GM12878 (cell line): Measurements from ENCODE around the gene FAM161B. TPM values are rescaled to one million over a fixed set of nuclear protein-coding genes. Genes with fewer than 3 reads are reported as not detected.

ENCODE experiments used
- ATAC-seq: fragments of 200-7000 bp; cut with Tn5 transposase; 3 replicates; pipeline ENCODE4 v1.9.1; 2020; ENCODE audit warnings: mild to moderate bottlenecking, moderate library complexity
- BruUV-seq: library from RNA; stranded (reverse); fragments of 400-500 nt; replicated peaks from 2 replicates; lab custom pipeline; 2021; lab: Mats Ljungman, UMichigan
- CTCF ChIA-PET: fragments of 300-600 bp; sonication (Branson Sonifier 250); formaldehyde crosslinking; extraction: SDS; loops from one replicate; lab custom pipeline; 2021; ENCODE audit warnings: inconsistent platforms; lab: Yijun Ruan, JAX
- POLR2A ChIA-PET: fragments of 350-600 bp; formaldehyde crosslinking; extraction: SDS; loops from one replicate; lab custom pipeline; 2021; ENCODE audit warnings: inconsistent platforms; lab: Charles Lee
- RAD21 ChIA-PET: fragments of 300-600 bp; sonication (Branson Sonifier 250); formaldehyde crosslinking; loops from one replicate; lab custom pipeline; 2023; ENCODE audit warnings: antibody characterized with exemption; ENCODE audit not compliant: unreplicated experiment; lab: Charles Lee
- SMC1A ChIA-PET: fragments of 300-600 bp; sonication (Branson Sonifier 250); formaldehyde crosslinking; loops from one replicate; lab custom pipeline; 2023; ENCODE audit not compliant: unreplicated experiment, uncharacterized antibody; lab: Charles Lee
- DNase-seq: peaks from one replicate; pipeline ENCODE4 v3.0.0-alpha.2; 2011; ENCODE audit warnings: low read depth, low spot score
- FAIRE-seq: peaks from 3 replicates; lab custom pipeline; 2011; peaks lifted over from hg19 to GRCh38; lab: Jason Lieb, UNC
- H2AFZ ChIP-seq: 2 replicates; pipeline ENCODE4 v1.6.0; 2011; ENCODE audit warnings: low read depth, low read length, control low read depth; ENCODE audit not compliant: control insufficient read depth
- H3K27ac ChIP-seq: 2 replicates; pipeline ENCODE4 v1.5.1; 2011; ENCODE audit warnings: control low read depth; ENCODE audit not compliant: control insufficient read depth, insufficient read depth
- H3K27me3 ChIP-seq, 2 experiments: replicated peaks in 1 of 2; 2 replicates each; pipeline versions ENCODE4 v1.6.0 to v1.6.1; 2011; ENCODE audit warnings: low read length in 1 of 2; ENCODE audit not compliant: control insufficient read depth in 2 of 2, insufficient read depth in 2 of 2
- H3K36me3 ChIP-seq, 2 experiments: 2 replicates each; pipeline ENCODE4 v1.5.1; 2011; ENCODE audit warnings: low read length in 1 of 2; ENCODE audit not compliant: control insufficient read depth in 2 of 2, insufficient read depth in 2 of 2
- H3K4me1 ChIP-seq: 2 replicates; pipeline ENCODE4 v1.6.1; 2011; ENCODE audit warnings: mild to moderate bottlenecking, low read length, moderate library complexity, mixed read lengths; ENCODE audit not compliant: control insufficient read depth, insufficient read depth
- H3K4me2 ChIP-seq: 2 replicates; pipeline ENCODE4 v1.6.0; 2011; ENCODE audit warnings: control low read depth; ENCODE audit not compliant: control insufficient read depth, insufficient read depth
- H3K4me3 ChIP-seq: fragments of 200-600 bp; sonication (generic); 2 replicates; pipeline ENCODE4 v1.5.1; 2016
- H3K79me2 ChIP-seq: 2 replicates; pipeline ENCODE4 v1.6.0; 2011; ENCODE audit warnings: low read length; ENCODE audit not compliant: control insufficient read depth, insufficient read depth
- H3K9ac ChIP-seq: 2 replicates; pipeline ENCODE4 v1.8.0; 2011; ENCODE audit warnings: low read length, control low read depth, mixed read lengths; ENCODE audit not compliant: control insufficient read depth, insufficient read depth
- H3K9me3 ChIP-seq: replicated peaks from 3 replicates; pipeline ENCODE4 v1.5.1; 2011; ENCODE audit warnings: mild to moderate bottlenecking, low read length; ENCODE audit not compliant: control insufficient read depth, insufficient read depth
- H4K20me1 ChIP-seq: 2 replicates; pipeline ENCODE4 v1.6.0; 2011; ENCODE audit not compliant: control insufficient read depth, insufficient read depth
- BRCA1 ChIP-seq: IDR thresholded peaks from 2 replicates; pipeline ENCODE4 v1.6.1; 2011; ENCODE audit warnings: low read depth, low read length, improper control_type of control experiment
- CBFB ChIP-seq: IDR thresholded peaks from 2 replicates; pipeline ENCODE4 v1.6.1; 2016; ENCODE audit warnings: antibody characterized with exemption, low read depth
- ESRRA ChIP-seq: IDR thresholded peaks from 2 replicates; pipeline ENCODE4 v1.6.1; 2012; ENCODE audit warnings: mild to moderate bottlenecking, low read length, improper control_type of control experiment
- MEF2A ChIP-seq: IDR thresholded peaks from 2 replicates; pipeline ENCODE4 v1.6.1; 2011; ENCODE audit warnings: low read depth, mild to moderate bottlenecking, low read length, moderate library complexity; ENCODE audit not compliant: insufficient read depth
- NR2F1 ChIP-seq: fragments of 450-650 bp; conservative IDR thresholded peaks from 2 replicates; pipeline ENCODE4 v1.6.1; 2017; ENCODE audit warnings: mild to moderate bottlenecking
- SUZ12 ChIP-seq: fragments of 200-600 bp; sonication (generic); IDR thresholded peaks from one replicate; pipeline ENCODE4 v1.6.1; 2018; ENCODE audit warnings: antibody characterized with exemption, mild to moderate bottlenecking; ENCODE audit not compliant: unreplicated experiment
- WGBS: methylation state at CpG from one replicate; pipeline ENCODE4 v1.1.6; 2016; ENCODE audit warnings: low lambda C conversion rate; ENCODE audit not compliant: insufficient replicate concordance, insufficient coverage; ENCODE audit errors: missing lambda C conversion rate; 5-methylcytosine and 5-hydroxymethylcytosine counted together
- in situ Hi-C: fragments of 300-500 bp; cut with MboI; formaldehyde crosslinking; loops from 9 replicates; pipeline ENCODE4 v1.14.3; 2018; ENCODE audit warnings: mixed read lengths
- intact Hi-C: fragments of 100-400 bp; cut with micrococcal nuclease; formaldehyde crosslinking; loops from one replicate; pipeline ENCODE4 v1.14.2; 2022; ENCODE audit not compliant: unreplicated experiment
- polyA plus RNA-seq, 11 experiments: library from polyadenylated mRNA; depleted of rRNA in 4 of 11; unstranded in 6 of 11; stranded (reverse) in 5 of 11; fragments of >200 nt; fragmentation: Nextera tagmentation in 4 of 11; fragmentation: Illumina TruSeq in 1 of 11; extraction: Ambion mirVana in 4 of 11; extraction: Trizol in 1 of 11; gene quantifications; 1 replicate in 1 of 11; 2 replicates in 10 of 11; pipeline versions ENCODE4 v1.2.1 to v1.2.3, GENCODE V29; 2011 to 2016; ENCODE audit warnings: inconsistent platforms in 2 of 11, missing spikeins in 2 of 11, low read depth in 1 of 11
- small RNA-seq: library from RNA; depleted of rRNA; stranded (forward); fragments of <200 nt; gene quantifications from one replicate; pipeline ENCODE3, GENCODE V24; 2014
- total RNA-seq, 4 experiments: library from RNA; depleted of rRNA in 3 of 4; stranded (reverse); fragments of >200 nt in 3 of 4; fragmentation: Illumina TruSeq in 1 of 4; extraction: Trizol in 1 of 4; gene quantifications; 2 replicates each; pipeline versions ENCODE4 v1.2.1 to v1.2.3, GENCODE V29; 2013 to 2021
- TF ChIP-seq, protein P1 (sequence below): fragments of 450-650 bp; IDR thresholded peaks from 2 replicates; pipeline ENCODE4 v1.6.1; 2016; ENCODE audit warnings: mild to moderate bottlenecking

FAM161B gene
- total and polyA plus RNA-seq, 10 of the 15 experiments (the other 5 are each of a cell fraction or from before 2014, with no cell fraction given) = 0.33 to 1.2 (median 0.86) TPM

DNA sequence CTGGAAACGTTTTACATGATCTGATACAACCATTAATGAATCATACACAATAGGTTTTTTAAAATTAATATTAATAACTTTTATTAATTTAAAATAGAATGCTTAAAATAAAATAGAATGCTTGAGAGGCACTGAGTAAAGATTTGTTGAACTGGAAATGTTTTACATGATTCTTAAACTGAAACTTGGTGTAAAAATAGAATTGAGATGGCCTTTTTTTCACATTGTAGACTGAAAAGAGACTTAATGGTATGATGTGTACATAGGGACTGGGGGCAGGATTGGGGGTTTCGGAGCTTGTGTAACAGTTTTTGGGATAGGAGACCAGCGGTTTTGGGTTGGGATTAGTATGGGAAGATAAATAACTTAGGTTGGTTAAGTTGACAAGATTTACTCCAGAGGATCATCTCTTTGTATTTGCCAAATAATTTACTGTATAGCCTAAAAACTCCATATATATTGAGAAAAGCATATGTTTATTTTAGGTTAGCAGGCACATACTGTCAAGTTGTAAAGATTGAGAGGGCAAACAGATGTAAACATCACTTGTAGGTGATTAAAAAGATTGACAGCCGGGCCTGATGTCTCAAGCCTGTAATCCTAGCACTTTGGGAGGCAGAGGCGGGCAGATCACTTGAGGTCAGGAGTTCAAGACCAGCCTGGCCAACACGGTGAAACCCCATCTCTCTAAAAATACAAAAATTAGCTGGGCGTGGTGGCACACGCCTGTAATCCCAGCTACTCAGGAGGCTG lies 65.3 kb downstream of the FAM161B start:
- Histone ChIP-seq H3K4me3 (peak overlapping the region; percentile 91; the same call in 1 of the 2 replicates), H3K4me2 (peak overlapping the region; percentile 79), H2AFZ (no peak overlapping the region), H3K9me3 (no peaks in the 10 kb centered on the region), H3K4me1 (peaks cover 11% of the 10 kb centered on the region), H3K36me3 (no peaks in the 10 kb centered on the region), H3K9ac (peak overlapping the region; percentile 19; the same call in 1 of the 2 replicates), H3K27ac (peak overlapping the region; percentile 83), H3K79me2 (peaks cover 45% of the 10 kb centered on the region), H3K27me3 (no peaks in the 10 kb centered on the region), H4K20me1 (no peaks in the 10 kb centered on the region)
- DNase-seq (no peak), FAIRE-seq (no peak), ATAC-seq (no peak)
- in situ Hi-C loops = no loop called here
- SMC1A ChIA-PET = interaction anchor here (1.2 kb wide), 1 partner anchor 17 kb away, joined by 3 read pairs; no protein-coding TSS in a partner anchor
- RAD21 ChIA-PET = interaction anchor here (1.0 kb wide), 1 partner anchor 55 kb away, joined by 3 read pairs; no protein-coding TSS in a partner anchor
- intact Hi-C loops = loop anchor here (5.0 kb wide), 1 partner anchor 157 kb away; no protein-coding TSS in a partner anchor
- 6% methylated on average over 8 of the region's 8 CpGs for WGBS
- CTCF ChIA-PET = no interaction called here
- no TSS peak for BruUV-seq
- TF ChIP-seq BRCA1 (no peak), MEF2A (peak; percentile 81; the same call in 1 of the 2 replicates), ESRRA (no peak), SUZ12 (no peak), NR2F1 (0 out of 2 replicates have a peak, but pooled peaks have one; percentile 43), CBFB (no peak)
- TF ChIP-seq, protein P1, sequence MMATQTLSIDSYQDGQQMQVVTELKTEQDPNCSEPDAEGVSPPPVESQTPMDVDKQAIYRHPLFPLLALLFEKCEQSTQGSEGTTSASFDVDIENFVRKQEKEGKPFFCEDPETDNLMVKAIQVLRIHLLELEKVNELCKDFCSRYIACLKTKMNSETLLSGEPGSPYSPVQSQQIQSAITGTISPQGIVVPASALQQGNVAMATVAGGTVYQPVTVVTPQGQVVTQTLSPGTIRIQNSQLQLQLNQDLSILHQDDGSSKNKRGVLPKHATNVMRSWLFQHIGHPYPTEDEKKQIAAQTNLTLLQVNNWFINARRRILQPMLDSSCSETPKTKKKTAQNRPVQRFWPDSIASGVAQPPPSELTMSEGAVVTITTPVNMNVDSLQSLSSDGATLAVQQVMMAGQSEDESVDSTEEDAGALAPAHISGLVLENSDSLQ = peak; percentile 92
- POLR2A ChIA-PET = no interaction called here

Small RNA genes lying within 50 kb of the gene (small RNA-seq; reads per million reads assigned to genes)
- not detected for gene RF00019

Other genes with a start within 250 kb of the FAM161B start
Only the 7 nearest of the 8 such genes appear.
- gene PTGR2, start 98.3 kb downstream of the FAM161B start, total RNA-seq (2014; rRNA removed) = 4.2 and 5.9 TPM in 2 replicates
- gene PTGR2, start 98.3 kb downstream of the FAM161B start, total RNA-seq (2014; rRNA removed; fragmentation: Illumina TruSeq; extraction: Trizol) = 8.5 and 10.0 TPM in 2 replicates
- 5.3 and 6.1 TPM in 2 replicates for gene PTGR2, start 98.3 kb downstream of the FAM161B start, total RNA-seq (2021)
- gene PTGR2, start 98.3 kb downstream of the FAM161B start, polyA plus RNA-seq (2011; rRNA removed) = 3.3 and 5.6 TPM in 2 replicates
- 11.8 and 12.8 TPM in 2 replicates for gene PTGR2, start 98.3 kb downstream of the FAM161B start, polyA plus RNA-seq (2014; fragmentation: Illumina TruSeq; extraction: Trizol)
- gene PTGR2, start 98.3 kb downstream of the FAM161B start, polyA plus RNA-seq (2014; fragmentation: Nextera tagmentation; extraction: Ambion mirVana) = 1 to 10 TPM; 8.9 to 9.6 TPM
- gene PTGR2, start 98.3 kb downstream of the FAM161B start, polyA plus RNA-seq (2014; rRNA removed) = 5.5 and 8.0 TPM in 2 replicates
- 1 to 10 TPM; 7.6 to 9.7 TPM for gene PTGR2, start 98.3 kb downstream of the FAM161B start, polyA plus RNA-seq (2016; fragmentation: Nextera tagmentation; extraction: Ambion mirVana)
- 50.7 and 54.7 TPM in 2 replicates for gene ZNF410, start 63.2 kb downstream of the FAM161B start, total RNA-seq (2014; rRNA removed)
- 43.0 and 44.3 TPM in 2 replicates for gene ZNF410, start 63.2 kb downstream of the FAM161B start, total RNA-seq (2014; rRNA removed; fragmentation: Illumina TruSeq; extraction: Trizol)
- gene ZNF410, start 63.2 kb downstream of the FAM161B start, total RNA-seq (2021) = 32.1 and 33.9 TPM in 2 replicates
- gene ZNF410, start 63.2 kb downstream of the FAM161B start, polyA plus RNA-seq (2011; rRNA removed) = 41.7 and 49.3 TPM in 2 replicates
- gene ZNF410, start 63.2 kb downstream of the FAM161B start, polyA plus RNA-seq (2014; fragmentation: Illumina TruSeq; extraction: Trizol) = 41.7 and 45.5 TPM in 2 replicates
- gene ZNF410, start 63.2 kb downstream of the FAM161B start, polyA plus RNA-seq (2014; fragmentation: Nextera tagmentation; extraction: Ambion mirVana) = 10 to 100 TPM; 51.2 to 56.6 TPM
- 30.1 and 31.2 TPM in 2 replicates for gene ZNF410, start 63.2 kb downstream of the FAM161B start, polyA plus RNA-seq (2014; rRNA removed)
- 10 to 100 TPM; 51.2 to 52.9 TPM for gene ZNF410, start 63.2 kb downstream of the FAM161B start, polyA plus RNA-seq (2016; fragmentation: Nextera tagmentation; extraction: Ambion mirVana)
- 21.7 and 24.6 TPM in 2 replicates for gene COQ6, start 208 bp upstream of the FAM161B start, total RNA-seq (2014; rRNA removed)
- gene COQ6, start 208 bp upstream of the FAM161B start, total RNA-seq (2014; rRNA removed; fragmentation: Illumina TruSeq; extraction: Trizol) = 12.1 and 12.3 TPM in 2 replicates
- 15.7 and 16.0 TPM in 2 replicates for gene COQ6, start 208 bp upstream of the FAM161B start, total RNA-seq (2021)
- gene COQ6, start 208 bp upstream of the FAM161B start, polyA plus RNA-seq (2011; rRNA removed) = 32.2 and 35.8 TPM in 2 replicates
- 15.9 and 18.8 TPM in 2 replicates for gene COQ6, start 208 bp upstream of the FAM161B start, polyA plus RNA-seq (2014; fragmentation: Illumina TruSeq; extraction: Trizol)
- gene COQ6, start 208 bp upstream of the FAM161B start, polyA plus RNA-seq (2014; fragmentation: Nextera tagmentation; extraction: Ambion mirVana) = 10 to 100 TPM in 1 of 2 experiments, 1 to 10 TPM in 1; 5.4 to 10.8 TPM
- gene COQ6, start 208 bp upstream of the FAM161B start, polyA plus RNA-seq (2014; rRNA removed) = 19.5 and 21.1 TPM in 2 replicates
- 10 to 100 TPM; 42.8 to 45.5 TPM for gene COQ6, start 208 bp upstream of the FAM161B start, polyA plus RNA-seq (2016; fragmentation: Nextera tagmentation; extraction: Ambion mirVana)
- 7.3 and 7.9 TPM in 2 replicates for gene ENTPD5, start 69.2 kb upstream of the FAM161B start, total RNA-seq (2014; rRNA removed)
- gene ENTPD5, start 69.2 kb upstream of the FAM161B start, total RNA-seq (2014; rRNA removed; fragmentation: Illumina TruSeq; extraction: Trizol) = 7.0 and 7.4 TPM in 2 replicates
- 9.9 and 11.4 TPM in 2 replicates for gene ENTPD5, start 69.2 kb upstream of the FAM161B start, total RNA-seq (2021)
- 8.8 and 10.0 TPM in 2 replicates for gene ENTPD5, start 69.2 kb upstream of the FAM161B start, polyA plus RNA-seq (2011; rRNA removed)
- 8.6 and 10.9 TPM in 2 replicates for gene ENTPD5, start 69.2 kb upstream of the FAM161B start, polyA plus RNA-seq (2014; fragmentation: Illumina TruSeq; extraction: Trizol)
- 1 to 10 TPM; 2.4 TPM for gene ENTPD5, start 69.2 kb upstream of the FAM161B start, polyA plus RNA-seq (2014; fragmentation: Nextera tagmentation; extraction: Ambion mirVana)
- gene ENTPD5, start 69.2 kb upstream of the FAM161B start, polyA plus RNA-seq (2014; rRNA removed) = 7.0 TPM in 2 replicates
- gene ENTPD5, start 69.2 kb upstream of the FAM161B start, polyA plus RNA-seq (2016; fragmentation: Nextera tagmentation; extraction: Ambion mirVana) = 1 to 10 TPM; 7.2 to 8.4 TPM
- 0.79 and 1.6 TPM in 2 replicates for gene BBOF1, start 69.3 kb upstream of the FAM161B start, total RNA-seq (2014; rRNA removed)
- gene BBOF1, start 69.3 kb upstream of the FAM161B start, total RNA-seq (2014; rRNA removed; fragmentation: Illumina TruSeq; extraction: Trizol) = 2.4 and 2.6 TPM in 2 replicates
- 0.64 and 0.77 TPM in 2 replicates for gene BBOF1, start 69.3 kb upstream of the FAM161B start, total RNA-seq (2021)
- 0.50 and 0.58 TPM in 2 replicates for gene BBOF1, start 69.3 kb upstream of the FAM161B start, polyA plus RNA-seq (2011; rRNA removed)
- 1.3 and 2.1 TPM in 2 replicates for gene BBOF1, start 69.3 kb upstream of the FAM161B start, polyA plus RNA-seq (2014; fragmentation: Illumina TruSeq; extraction: Trizol)
- under 1 TPM; 0.60 to 0.69 TPM for gene BBOF1, start 69.3 kb upstream of the FAM161B start, polyA plus RNA-seq (2014; fragmentation: Nextera tagmentation; extraction: Ambion mirVana)
- 0.34 and 1.3 TPM in 2 replicates for gene BBOF1, start 69.3 kb upstream of the FAM161B start, polyA plus RNA-seq (2014; rRNA removed)
- 1 to 10 TPM in 1 of 2 experiments, under 1 TPM in 1; 0.79 to 1.4 TPM for gene BBOF1, start 69.3 kb upstream of the FAM161B start, polyA plus RNA-seq (2016; fragmentation: Nextera tagmentation; extraction: Ambion mirVana)
- 7.9 and 10.2 TPM in 2 replicates for gene ALDH6A1, start 134.4 kb upstream of the FAM161B start, total RNA-seq (2014; rRNA removed)
- gene ALDH6A1, start 134.4 kb upstream of the FAM161B start, total RNA-seq (2014; rRNA removed; fragmentation: Illumina TruSeq; extraction: Trizol) = 8.6 and 10.0 TPM in 2 replicates
- gene ALDH6A1, start 134.4 kb upstream of the FAM161B start, total RNA-seq (2021) = 13.1 and 13.6 TPM in 2 replicates
- 13.8 and 17.5 TPM in 2 replicates for gene ALDH6A1, start 134.4 kb upstream of the FAM161B start, polyA plus RNA-seq (2011; rRNA removed)
- gene ALDH6A1, start 134.4 kb upstream of the FAM161B start, polyA plus RNA-seq (2014; fragmentation: Illumina TruSeq; extraction: Trizol) = 7.6 and 9.0 TPM in 2 replicates
- gene ALDH6A1, start 134.4 kb upstream of the FAM161B start, polyA plus RNA-seq (2014; fragmentation: Nextera tagmentation; extraction: Ambion mirVana) = 1 to 10 TPM; 6.3 to 9.9 TPM
- 9.7 and 10.5 TPM in 2 replicates for gene ALDH6A1, start 134.4 kb upstream of the FAM161B start, polyA plus RNA-seq (2014; rRNA removed)
- gene ALDH6A1, start 134.4 kb upstream of the FAM161B start, polyA plus RNA-seq (2016; fragmentation: Nextera tagmentation; extraction: Ambion mirVana) = 10 to 100 TPM; 22.0 to 23.4 TPM
- 18.2 and 19.3 TPM in 2 replicates for gene LIN52, start 134.9 kb upstream of the FAM161B start, total RNA-seq (2014; rRNA removed)
- 18.3 and 19.8 TPM in 2 replicates for gene LIN52, start 134.9 kb upstream of the FAM161B start, total RNA-seq (2014; rRNA removed; fragmentation: Illumina TruSeq; extraction: Trizol)
- 10.4 and 13.3 TPM in 2 replicates for gene LIN52, start 134.9 kb upstream of the FAM161B start, total RNA-seq (2021)
- 18.8 and 25.6 TPM in 2 replicates for gene LIN52, start 134.9 kb upstream of the FAM161B start, polyA plus RNA-seq (2011; rRNA removed)
- gene LIN52, start 134.9 kb upstream of the FAM161B start, polyA plus RNA-seq (2014; fragmentation: Illumina TruSeq; extraction: Trizol) = 23.7 and 26.2 TPM in 2 replicates
- gene LIN52, start 134.9 kb upstream of the FAM161B start, polyA plus RNA-seq (2014; fragmentation: Nextera tagmentation; extraction: Ambion mirVana) = 10 to 100 TPM; 19.0 to 21.4 TPM
- gene LIN52, start 134.9 kb upstream of the FAM161B start, polyA plus RNA-seq (2014; rRNA removed) = 18.5 and 20.0 TPM in 2 replicates
- 10 to 100 TPM; 28.5 to 30.9 TPM for gene LIN52, start 134.9 kb upstream of the FAM161B start, polyA plus RNA-seq (2016; fragmentation: Nextera tagmentation; extraction: Ambion mirVana)